HK-2 (cell line): Measurements from ENCODE around the gene UCK2.

ENCODE experiments used
- DNase-seq: peaks from one replicate; pipeline ENCODE4 v3.0.0-alpha.2; 2018; ENCODE audit not compliant: unreplicated experiment

Gene UCK2

GRCh38 chr1:165938844-165939243 is 111.4 kb downstream of the UCK2 start:
- DNase-seq, result no peak

- DNase-seq, result no peak
Measured at GRCh38 chr1:165941531-165941930, 114.1 kb downstream of the UCK2 start.

GRCh38 chr1:165942062-165942461 is 114.6 kb downstream of the UCK2 start:
- DNase-seq, result no peak

GRCh38 chr1:165942927-165943597 is 115.6 kb downstream of the UCK2 start:
- no peak for DNase-seq

GRCh38 chr1:165945911-165946310 is 118.5 kb downstream of the UCK2 start:
- no peak for DNase-seq

GRCh38 chr1:165947797-165948455 is 120.5 kb downstream of the UCK2 start:
- DNase-seq, result no peak

- DNase-seq, result no peak
Measured at GRCh38 chr1:165949335-165950130, 122.1 kb downstream of the UCK2 start.

- DNase-seq, result no peak
Measured at GRCh38 chr1:165954940-165955339, 127.5 kb downstream of the UCK2 start.

- no peak for DNase-seq
Measured at GRCh38 chr1:165958306-165958705, 130.9 kb downstream of the UCK2 start.

- no peak for DNase-seq
Measured at GRCh38 chr1:165960136-165960535, 132.7 kb downstream of the UCK2 start.

GRCh38 chr1:165960881-165961280 is 133.5 kb downstream of the UCK2 start:
- DNase-seq, result no peak
